Endothelial cell of hepatic sinusoid (primary cell): ENCODE measurements around the gene PNPLA7.

Experiments
- in situ Hi-C: cut with HindIII; loops from 2 replicates; pipeline ENCODE4 v1.10.0; 2017; ENCODE audit warnings: low sequenced_read_pairs

PNPLA7 gene

GRCh38 chr9:137439158-137439714 lies 111.0 kb downstream of the PNPLA7 start:
- in situ Hi-C loops: no loop called here

- in situ Hi-C loops: no loop called here
These were observed 111.5 kb downstream of the PNPLA7 start for GRCh38 chr9:137438591-137439157.

DNA sequence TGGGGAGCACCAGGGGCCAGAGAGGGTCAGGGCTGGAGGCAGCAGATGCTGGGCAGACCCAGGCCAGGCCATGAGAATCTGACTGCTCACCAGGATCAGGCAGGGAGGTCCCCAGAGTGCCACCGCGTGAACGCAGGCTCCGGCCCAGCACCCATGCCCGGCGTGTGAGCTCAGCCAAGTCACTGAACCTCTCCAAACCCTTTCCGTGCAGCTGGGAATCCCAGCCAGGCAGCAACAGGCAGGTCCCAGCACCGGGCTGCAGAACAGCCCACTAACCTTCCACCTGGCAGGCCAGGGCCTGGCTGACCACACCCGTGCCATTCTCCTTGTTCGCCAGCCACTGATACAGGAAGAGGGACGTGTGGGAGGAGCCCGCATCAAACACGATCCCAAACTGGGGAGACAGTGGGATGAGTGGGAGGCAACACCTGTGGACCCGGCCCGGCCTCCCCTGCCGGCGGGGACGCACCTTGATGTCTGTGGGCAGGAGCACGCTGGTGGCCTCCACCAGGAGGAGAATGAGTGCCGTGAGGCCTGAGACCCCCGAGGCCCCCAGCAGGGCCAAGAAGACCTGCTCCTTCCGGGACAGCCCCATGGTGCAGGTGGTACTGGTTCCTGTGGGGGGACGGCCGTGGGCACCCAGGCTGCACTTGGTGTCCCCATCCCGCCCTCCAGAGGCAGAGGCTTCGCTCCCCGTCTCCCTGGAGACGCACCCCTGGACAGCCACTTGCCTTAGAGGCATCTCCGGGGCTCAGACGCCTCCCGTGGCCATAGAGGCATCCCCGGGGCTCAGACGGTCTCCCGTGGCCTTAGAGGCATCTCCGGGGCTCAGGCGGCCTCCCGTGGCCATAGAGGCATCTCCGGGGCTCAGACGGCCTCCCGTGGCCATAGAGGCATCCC lies 112.3 kb downstream of the PNPLA7 start:
- in situ Hi-C loops: no loop called here

GRCh38 chr9:137436761-137437600 lies 113.2 kb downstream of the PNPLA7 start:
- in situ Hi-C loops: no loop called here

DNA sequence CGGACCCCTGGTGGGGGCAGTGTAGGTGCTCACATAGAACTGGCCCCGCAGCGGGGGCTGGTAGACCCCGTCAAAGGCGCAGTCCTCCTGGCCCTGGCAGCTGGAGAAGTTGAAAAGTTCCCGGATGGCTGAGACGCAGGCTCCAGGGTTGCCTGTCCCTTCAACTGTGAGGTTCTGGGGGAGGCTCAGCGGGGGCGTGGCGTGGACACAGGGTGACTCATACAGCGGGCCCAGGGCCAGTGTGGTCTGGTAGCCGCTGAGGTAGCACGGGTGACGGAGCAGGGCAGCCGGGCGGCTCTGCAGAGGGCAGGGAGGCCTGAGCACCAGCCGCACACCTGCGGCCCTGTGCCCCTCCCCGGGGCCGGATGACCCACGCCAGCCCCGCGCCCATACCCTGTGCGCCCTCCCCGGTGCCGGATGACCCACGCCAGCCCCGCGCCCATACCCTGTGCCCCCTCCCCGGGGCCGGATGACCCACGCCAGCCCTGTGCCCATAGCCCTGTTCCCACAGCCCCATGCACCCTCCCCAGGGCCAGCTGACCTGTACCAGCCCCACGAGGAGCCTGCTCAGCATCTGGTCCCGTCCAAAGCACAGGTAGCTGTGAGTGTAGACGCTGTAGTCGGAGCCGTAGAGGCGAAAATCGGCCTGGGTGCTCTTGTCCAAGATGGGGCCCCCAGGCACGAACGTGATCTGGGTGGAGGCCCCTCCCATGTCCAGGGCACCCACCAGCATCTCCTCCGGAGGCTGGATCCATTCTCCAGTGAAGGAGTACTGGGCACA lies 114.0 kb downstream of the PNPLA7 start:
- in situ Hi-C loops: no loop called here

DNA sequence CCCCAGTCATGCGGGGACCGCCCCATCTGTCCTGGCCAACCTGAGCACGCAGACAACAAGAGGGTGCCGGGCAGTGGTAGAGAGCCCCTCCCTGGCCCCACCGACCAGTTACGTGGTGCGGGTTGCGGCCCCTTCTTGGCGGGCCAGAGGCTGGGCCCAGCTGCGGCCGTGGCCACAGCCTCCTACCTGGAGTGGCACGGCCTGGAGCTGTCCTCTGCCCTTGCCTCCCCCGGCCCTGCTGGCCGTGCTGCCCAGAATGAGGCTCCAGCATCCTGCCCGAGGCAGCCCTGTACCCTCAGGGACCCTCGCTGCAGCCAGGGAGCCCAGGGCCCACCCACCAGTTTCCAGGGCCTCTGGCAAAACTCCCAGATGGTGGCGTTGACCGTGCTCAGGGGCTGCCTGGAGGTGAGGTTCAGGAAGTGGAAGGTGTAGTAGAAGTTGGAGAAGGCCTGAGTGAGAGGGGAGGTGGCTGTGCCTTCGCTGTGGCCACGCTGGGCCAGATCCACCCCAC lies 114.8 kb downstream of the PNPLA7 start:
- in situ Hi-C loops: no loop called here

GRCh38 chr9:137434498-137435380 lies 115.5 kb downstream of the PNPLA7 start:
- in situ Hi-C loops: no loop called here

DNA sequence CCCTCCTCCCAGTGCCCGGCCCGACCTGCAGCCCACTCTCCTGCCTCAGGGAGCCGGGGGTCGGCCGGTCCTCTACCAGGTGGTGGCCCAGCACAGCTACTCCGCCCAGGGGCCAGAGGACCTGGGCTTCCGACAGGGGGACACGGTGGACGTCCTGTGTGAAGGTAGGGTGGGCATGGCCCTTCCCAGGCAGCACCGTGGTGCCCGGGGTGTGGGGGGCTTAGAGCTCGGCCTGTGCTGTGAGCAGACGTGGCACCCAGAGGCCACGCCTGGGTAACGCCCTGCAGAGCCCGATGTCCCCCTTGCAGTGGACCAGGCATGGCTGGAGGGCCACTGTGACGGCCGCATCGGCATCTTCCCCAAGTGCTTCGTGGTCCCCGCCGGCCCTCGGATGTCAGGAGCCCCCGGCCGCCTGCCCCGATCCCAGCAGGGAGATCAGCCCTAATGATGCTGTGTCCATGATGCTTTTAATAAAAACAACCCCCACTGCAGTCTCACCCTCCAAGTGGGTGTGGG lies 116.2 kb downstream of the PNPLA7 start:
- in situ Hi-C loops: no loop called here

- in situ Hi-C loops: no loop called here
These were observed 116.8 kb downstream of the PNPLA7 start for GRCh38 chr9:137433349-137433915.

GRCh38 chr9:137432687-137433348 lies 117.4 kb downstream of the PNPLA7 start:
- in situ Hi-C loops: no loop called here

DNA sequence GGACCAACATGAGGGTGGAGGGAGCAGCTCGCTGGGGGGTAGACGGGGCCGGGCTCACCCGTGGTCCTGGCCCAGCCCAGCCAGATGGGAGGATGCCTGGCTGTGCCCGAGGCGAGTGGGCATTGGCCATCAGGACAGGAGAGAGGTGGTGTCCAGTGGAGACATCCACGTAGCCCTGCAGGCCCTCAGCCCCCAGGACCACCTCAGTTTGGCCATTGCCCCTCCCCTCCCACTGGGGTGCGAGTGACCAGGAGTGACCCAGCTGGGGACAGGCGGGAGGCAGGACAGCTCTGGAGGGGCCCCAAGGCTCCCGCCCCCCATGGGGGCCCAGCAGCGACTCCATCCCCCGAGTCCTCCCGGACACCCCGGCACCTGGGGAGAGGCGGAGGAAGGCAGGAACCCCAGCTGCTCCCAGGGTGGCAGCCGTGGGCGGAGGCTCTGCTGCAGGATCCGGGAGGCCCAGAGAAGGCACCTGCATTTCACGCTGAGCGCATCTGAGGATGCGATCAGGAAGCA lies 118.7 kb downstream of the PNPLA7 start:
- in situ Hi-C loops: no loop called here

GRCh38 chr9:137430723-137431415 lies 119.3 kb downstream of the PNPLA7 start:
- in situ Hi-C loops: no loop called here

DNA sequence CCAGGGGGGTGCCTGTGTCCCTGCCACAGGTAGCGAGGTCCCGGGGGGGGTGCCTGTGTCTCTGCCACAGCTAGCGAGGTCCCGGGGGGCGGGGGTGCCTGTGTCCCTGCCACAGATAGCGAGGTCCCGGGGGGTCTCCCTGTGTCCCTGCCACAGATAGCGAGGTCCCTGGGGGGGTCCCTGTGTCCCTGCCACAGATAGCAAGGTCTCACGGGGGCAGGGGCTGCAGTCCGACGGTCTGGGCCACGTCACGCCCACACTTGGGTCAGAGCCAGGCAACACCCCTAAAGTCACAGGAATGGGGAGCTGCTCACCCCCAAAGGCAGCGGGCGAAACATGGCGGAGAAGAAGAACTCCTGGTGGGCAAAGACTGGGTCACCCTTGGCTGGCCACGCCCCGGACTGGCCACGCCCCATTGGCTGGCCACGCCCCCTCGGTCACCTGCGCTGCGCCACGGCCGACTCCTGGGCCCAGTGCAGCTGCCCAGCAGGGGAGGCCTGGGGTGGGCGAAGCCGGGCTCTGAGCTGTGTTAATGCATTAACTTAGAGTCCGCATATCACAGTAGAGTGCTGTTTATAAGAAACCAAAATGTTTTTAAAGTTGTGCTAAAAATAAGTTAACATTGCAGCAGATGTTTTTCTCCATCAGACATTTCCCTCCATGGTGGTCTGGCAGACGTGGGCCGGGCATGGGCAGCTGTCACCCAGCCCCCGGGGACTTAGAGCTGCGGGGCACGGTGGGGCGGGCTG lies 120.1 kb downstream of the PNPLA7 start:
- in situ Hi-C loops: no loop called here

- in situ Hi-C loops: no loop called here
These were observed 120.7 kb downstream of the PNPLA7 start for GRCh38 chr9:137429546-137429890.

GRCh38 chr9:137428841-137429545 lies 121.2 kb downstream of the PNPLA7 start:
- in situ Hi-C loops: no loop called here

DNA sequence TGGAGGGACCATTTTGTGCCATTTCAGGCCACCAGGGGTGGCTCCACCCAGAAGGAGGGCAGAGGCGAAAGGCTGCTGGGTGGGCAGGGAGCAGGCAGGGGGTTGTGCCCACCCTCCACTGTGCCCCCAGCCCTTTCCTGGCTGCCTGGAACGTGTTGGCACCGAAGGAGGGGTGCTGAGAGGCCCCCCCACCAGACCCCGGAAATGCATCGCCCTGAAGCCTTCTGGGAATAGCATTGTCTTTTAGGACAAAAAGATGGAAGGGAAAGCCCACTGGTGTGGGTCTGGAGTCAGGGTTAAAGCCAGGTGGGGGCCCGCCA lies 121.9 kb downstream of the PNPLA7 start:
- in situ Hi-C loops: no loop called here
